Bone marrow (tissue), 2 donors: ENCODE results near the gene KLHDC4.

ENCODE experiments used
- DNase-seq, 2 donors: peaks; one replicate each; lab custom pipeline; 2025; lab: John Stamatoyannopoulos, UW

The KLHDC4 gene

GRCh38 chr16:87658564-87659225 lies 107.1 kb downstream of the KLHDC4 start:
- no peak for DNase-seq
